ENCODE results near the gene KHDC4. TPM values are rescaled to one million over a fixed set of nuclear protein-coding genes. Genes with fewer than 3 reads are reported as not detected.
"Not testable (repeated sequence)": the region's sequence is repeated elsewhere in the genome, so short reads cannot be mapped to it uniquely, and the experiment has no call there.

Gene KHDC4
- total RNA-seq, 1 donor from 2014 or later = 34.8 TPM

- no peak for DNase-seq (ENCODE audit: extremely low read depth, low read depth, low spot score)
These were observed 22.8 kb downstream of the KHDC4 start, which contains the start of gene RIT1 for GRCh38 chr1:155911156-155912055. Gene RIT1 (minus strand): TSS chr1:155911349. CDS start chr1:155910761, 588 bp downstream.

- DNase-seq (ENCODE audit: extremely low read depth, low read depth, low spot score) = no peak
These were observed 23.5 kb downstream of the KHDC4 start for GRCh38 chr1:155910621-155911121.

GRCh38 chr1:155909894-155910293 is 24.3 kb downstream of the KHDC4 start:
- no peak for DNase-seq (ENCODE audit: extremely low read depth, low read depth, low spot score)

- DNase-seq (ENCODE audit: extremely low read depth, low read depth, low spot score) = no peak
These were observed 30.0 kb downstream of the KHDC4 start for GRCh38 chr1:155904261-155904660.

- DNase-seq (ENCODE audit: extremely low read depth, low read depth, low spot score) = no peak
These were observed 34.1 kb downstream of the KHDC4 start for GRCh38 chr1:155900161-155900560.

- DNase-seq (ENCODE audit: extremely low read depth, low read depth, low spot score) = no peak
These were observed 34.5 kb downstream of the KHDC4 start for GRCh38 chr1:155899683-155900082.

- DNase-seq (ENCODE audit: extremely low read depth, low read depth, low spot score) = no peak
These were observed 35.3 kb downstream of the KHDC4 start for GRCh38 chr1:155898888-155899287.

- no peak for DNase-seq (ENCODE audit: extremely low read depth, low read depth, low spot score)
These were observed 36.5 kb downstream of the KHDC4 start for GRCh38 chr1:155897746-155898145.

- DNase-seq (ENCODE audit: extremely low read depth, low read depth, low spot score) = not testable (repeated sequence)
These were observed 37.7 kb downstream of the KHDC4 start for GRCh38 chr1:155896476-155896875.

GRCh38 chr1:155895617-155896016 is 38.6 kb downstream of the KHDC4 start:
- not testable (repeated sequence) for DNase-seq (ENCODE audit: extremely low read depth, low read depth, low spot score)

GRCh38 chr1:155893389-155894142 is 40.6 kb downstream of the KHDC4 start:
- peak; percentile 82 for DNase-seq (ENCODE audit: extremely low read depth, low read depth, low spot score)

- DNase-seq (ENCODE audit: extremely low read depth, low read depth, low spot score) = peak; percentile 39
These were observed 41.4 kb downstream of the KHDC4 start for GRCh38 chr1:155892796-155893195.

GRCh38 chr1:155890251-155890650 is 44.0 kb downstream of the KHDC4 start:
- no peak for DNase-seq (ENCODE audit: extremely low read depth, low read depth, low spot score)

- no peak for DNase-seq (ENCODE audit: extremely low read depth, low read depth, low spot score)
These were observed 44.6 kb downstream of the KHDC4 start for GRCh38 chr1:155889566-155889965.

GRCh38 chr1:155888481-155888880 is 45.7 kb downstream of the KHDC4 start:
- DNase-seq (ENCODE audit: extremely low read depth, low read depth, low spot score) = no peak

GRCh38 chr1:155884982-155885381 is 49.2 kb downstream of the KHDC4 start:
- DNase-seq (ENCODE audit: extremely low read depth, low read depth, low spot score) = no peak

GRCh38 chr1:155884031-155884960 is 49.9 kb downstream of the KHDC4 start:
- DNase-seq (ENCODE audit: extremely low read depth, low read depth, low spot score) = no peak

- no peak for DNase-seq (ENCODE audit: extremely low read depth, low read depth, low spot score)
These were observed 51.4 kb downstream of the KHDC4 start for GRCh38 chr1:155882766-155883165.

- DNase-seq (ENCODE audit: extremely low read depth, low read depth, low spot score) = no peak
These were observed 52.0 kb downstream of the KHDC4 start for GRCh38 chr1:155882235-155882634.

- DNase-seq (ENCODE audit: extremely low read depth, low read depth, low spot score) = no peak
These were observed 53.3 kb downstream of the KHDC4 start for GRCh38 chr1:155880950-155881349.
